GM06990 (cell line): ENCODE results near the gene ZFYVE28.

Experiments used
- DNase-seq: peaks from one replicate; pipeline ENCODE4 v3.0.0-alpha.2; 2011; ENCODE audit not compliant: insufficient read length; ENCODE audit errors: extremely low read depth
- H3K27me3 ChIP-seq: replicated peaks from 2 replicates; pipeline ENCODE4 v1.6.0; 2011; ENCODE audit warnings: low read length; ENCODE audit not compliant: control insufficient read depth, insufficient read depth
- H3K36me3 ChIP-seq: 2 replicates; pipeline ENCODE4 v1.5.1; 2011; ENCODE audit warnings: low read length; ENCODE audit not compliant: control insufficient read depth, insufficient read depth
- H3K4me3 ChIP-seq: replicated peaks from 2 replicates; pipeline ENCODE4 v1.5.1; 2011; ENCODE audit warnings: low read depth, mild to moderate bottlenecking, control low read depth, low read length
- TF ChIP-seq, protein P1 (sequence below): IDR thresholded peaks from 2 replicates; pipeline ENCODE4 v1.5.1; 2011; ENCODE audit warnings: low read length, control low read depth, mild to moderate bottlenecking, inconsistent platforms; ENCODE audit not compliant: insufficient read depth, poor library complexity, severe bottlenecking

ZFYVE28 gene

DNA sequence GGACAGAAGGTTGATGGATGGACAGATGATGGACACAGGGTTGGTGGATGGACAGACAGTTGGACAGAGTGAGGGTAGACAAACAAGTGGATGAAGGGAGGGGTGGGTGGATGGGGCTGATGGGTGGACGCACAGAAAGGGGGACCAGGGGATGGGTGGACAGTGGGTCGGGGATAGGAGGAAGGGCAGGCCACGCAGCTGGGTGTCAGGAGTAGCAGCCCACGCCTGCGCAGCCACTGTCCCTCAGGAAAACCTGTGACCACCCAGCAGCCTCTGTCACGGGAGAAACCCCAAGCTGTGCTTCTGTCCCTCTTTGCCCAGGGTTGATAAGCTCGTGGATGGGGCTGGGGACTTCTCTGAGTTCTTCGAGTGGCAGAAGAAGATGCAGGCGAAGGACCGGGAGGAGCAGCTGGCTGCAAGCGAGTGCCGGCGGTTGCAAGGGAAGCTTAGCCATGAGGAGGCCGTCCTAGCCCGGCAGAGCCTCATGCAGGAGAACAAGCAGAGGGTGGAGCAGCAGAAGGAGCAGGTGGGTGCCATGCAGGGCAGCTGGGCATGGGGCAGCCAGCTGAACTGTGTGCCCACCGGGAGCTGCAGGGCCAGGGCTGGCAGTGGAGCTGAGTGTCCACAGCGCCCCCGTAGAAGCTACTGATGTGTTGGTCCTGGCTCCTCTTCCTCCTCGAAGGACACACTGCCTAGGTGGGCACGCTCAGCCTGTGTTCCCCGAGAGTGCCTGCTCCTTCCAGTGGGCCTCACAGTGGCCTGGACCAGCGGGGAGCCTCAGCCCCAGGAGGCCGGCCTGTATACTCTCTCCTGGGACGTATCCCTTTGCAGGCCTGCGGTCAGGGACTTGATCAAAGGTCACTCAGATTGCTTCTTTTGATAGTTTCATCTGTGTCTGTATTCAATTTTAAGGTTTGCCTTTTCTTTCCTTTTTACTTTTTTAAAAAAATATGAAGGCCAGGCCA lies 33.7 kb upstream of the ZFYVE28 start:
- Histone ChIP-seq H3K4me3 (no peak overlapping the region), H3K27me3 (no peaks in the 10 kb centered on the region; the same call in 1 of the 2 replicates), H3K36me3 (no peaks in the 10 kb centered on the region)
- no peak for DNase-seq
- TF ChIP-seq, protein P1, sequence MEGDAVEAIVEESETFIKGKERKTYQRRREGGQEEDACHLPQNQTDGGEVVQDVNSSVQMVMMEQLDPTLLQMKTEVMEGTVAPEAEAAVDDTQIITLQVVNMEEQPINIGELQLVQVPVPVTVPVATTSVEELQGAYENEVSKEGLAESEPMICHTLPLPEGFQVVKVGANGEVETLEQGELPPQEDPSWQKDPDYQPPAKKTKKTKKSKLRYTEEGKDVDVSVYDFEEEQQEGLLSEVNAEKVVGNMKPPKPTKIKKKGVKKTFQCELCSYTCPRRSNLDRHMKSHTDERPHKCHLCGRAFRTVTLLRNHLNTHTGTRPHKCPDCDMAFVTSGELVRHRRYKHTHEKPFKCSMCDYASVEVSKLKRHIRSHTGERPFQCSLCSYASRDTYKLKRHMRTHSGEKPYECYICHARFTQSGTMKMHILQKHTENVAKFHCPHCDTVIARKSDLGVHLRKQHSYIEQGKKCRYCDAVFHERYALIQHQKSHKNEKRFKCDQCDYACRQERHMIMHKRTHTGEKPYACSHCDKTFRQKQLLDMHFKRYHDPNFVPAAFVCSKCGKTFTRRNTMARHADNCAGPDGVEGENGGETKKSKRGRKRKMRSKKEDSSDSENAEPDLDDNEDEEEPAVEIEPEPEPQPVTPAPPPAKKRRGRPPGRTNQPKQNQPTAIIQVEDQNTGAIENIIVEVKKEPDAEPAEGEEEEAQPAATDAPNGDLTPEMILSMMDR: no peak

DNA sequence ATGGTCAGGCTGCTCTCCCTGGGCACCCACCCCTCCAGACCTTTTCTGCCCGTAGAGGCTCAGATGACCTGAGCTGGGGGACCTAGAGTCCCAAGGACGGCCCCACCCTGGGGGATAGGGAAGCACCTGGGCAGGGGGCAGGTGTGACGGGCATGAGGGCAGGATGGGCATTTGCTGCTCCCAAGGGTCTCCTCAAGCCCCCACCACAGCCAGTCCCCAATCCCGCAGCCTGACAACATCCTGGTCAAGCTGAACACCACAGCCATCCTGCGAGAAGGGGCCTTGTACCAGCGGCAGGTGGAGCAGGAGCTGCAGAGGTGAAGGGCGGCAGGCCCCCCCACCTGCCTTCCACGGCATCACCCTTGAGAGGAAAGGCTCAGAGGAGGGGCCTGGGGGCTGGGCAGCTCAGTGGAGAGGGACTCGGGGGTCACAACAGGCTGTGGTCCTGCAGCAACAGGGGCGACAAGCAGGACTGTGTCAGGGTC lies 32.6 kb upstream of the ZFYVE28 start:
- DNase-seq: no peak
- Histone ChIP-seq H3K27me3 (no peaks in the 10 kb centered on the region; the same call in 1 of the 2 replicates), H3K36me3 (no peaks in the 10 kb centered on the region), H3K4me3 (no peak overlapping the region)
- TF ChIP-seq, protein P1: no peak

DNA sequence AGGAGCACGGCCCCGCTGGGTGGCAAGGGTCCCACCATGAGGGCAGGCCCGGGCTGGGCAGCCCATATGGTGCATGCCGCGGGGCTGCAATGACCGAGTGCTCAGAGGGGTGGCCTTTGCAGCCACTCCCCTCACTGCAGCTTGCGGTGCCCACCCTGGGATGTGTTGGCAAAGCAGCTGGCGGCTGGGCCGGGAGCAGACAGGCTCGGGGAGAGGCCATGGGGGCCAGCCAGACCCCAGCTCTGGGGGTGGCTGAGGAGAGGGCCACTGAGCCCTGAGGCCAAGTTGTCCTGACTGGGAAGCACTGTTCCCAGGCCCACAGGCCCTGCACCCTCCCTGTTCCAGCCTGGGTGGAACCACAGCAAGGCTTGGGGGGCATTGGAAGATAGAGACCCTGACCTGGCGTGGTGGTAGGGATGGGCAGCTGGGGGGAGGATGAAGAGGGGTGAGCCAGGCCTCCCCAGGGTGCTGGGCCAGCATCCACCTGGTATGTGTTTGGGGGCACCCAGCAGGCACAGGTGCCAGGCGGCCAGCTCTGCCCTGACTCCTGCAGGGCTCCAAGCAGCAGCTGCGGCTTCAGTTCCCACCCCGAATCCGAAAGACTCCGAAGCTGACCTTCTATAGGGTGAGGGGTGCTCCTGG lies 32.1 kb upstream of the ZFYVE28 start:
- no peak overlapping the region for H3K4me3 ChIP-seq
- H3K27me3 ChIP-seq: no peaks in the 10 kb centered on the region; the same call in 1 of the 2 replicates
- TF ChIP-seq, protein P1: no peak
- no peak for DNase-seq
- no peaks in the 10 kb centered on the region for H3K36me3 ChIP-seq

DNA sequence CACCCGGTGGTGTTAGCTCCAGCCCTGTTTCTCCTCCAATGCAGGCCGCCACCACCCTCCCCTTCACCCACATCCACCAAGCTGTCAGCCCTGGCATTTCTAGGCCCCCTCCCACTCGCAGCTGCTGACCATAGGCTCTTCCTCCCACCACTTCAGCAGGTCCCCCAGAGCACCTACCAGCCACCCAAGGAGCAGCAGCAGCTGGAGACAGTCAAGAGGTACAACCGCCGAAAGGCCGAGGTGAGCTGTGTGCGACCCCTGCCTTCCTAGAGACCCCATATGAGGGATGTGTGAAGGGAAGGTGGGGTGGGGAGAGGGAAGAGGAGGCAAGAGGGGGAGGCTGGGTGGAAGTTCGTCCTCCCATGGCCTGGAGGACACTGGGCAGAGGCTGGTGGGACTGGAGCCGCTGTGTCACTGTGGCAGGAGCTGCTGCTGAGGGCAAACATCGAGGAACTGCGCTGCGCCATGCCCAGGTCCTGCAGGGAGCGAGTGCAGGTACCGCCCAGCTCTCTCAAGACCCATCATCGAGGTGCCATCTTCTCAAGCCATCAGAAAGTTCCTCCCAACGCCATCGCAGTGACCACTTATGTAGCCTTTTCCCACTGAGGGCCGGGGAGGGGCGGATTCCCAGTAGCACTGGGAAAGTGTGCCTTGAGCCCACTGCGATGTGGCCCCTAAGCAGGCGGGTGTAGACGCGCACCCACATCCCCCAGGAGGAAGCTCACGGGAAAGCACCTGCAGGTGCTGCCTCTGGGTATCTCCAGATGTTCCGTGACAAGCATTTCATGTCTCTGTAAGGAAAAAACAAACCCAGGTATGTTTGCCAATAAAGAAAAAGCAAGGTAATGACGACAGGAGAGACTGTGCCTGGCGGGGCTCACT lies 31.3 kb upstream of the ZFYVE28 start:
- DNase-seq: no peak
- Histone ChIP-seq H3K27me3 (no peaks in the 10 kb centered on the region; the same call in 1 of the 2 replicates), H3K4me3 (no peak overlapping the region), H3K36me3 (no peaks in the 10 kb centered on the region)
- TF ChIP-seq, protein P1: no peak

DNA sequence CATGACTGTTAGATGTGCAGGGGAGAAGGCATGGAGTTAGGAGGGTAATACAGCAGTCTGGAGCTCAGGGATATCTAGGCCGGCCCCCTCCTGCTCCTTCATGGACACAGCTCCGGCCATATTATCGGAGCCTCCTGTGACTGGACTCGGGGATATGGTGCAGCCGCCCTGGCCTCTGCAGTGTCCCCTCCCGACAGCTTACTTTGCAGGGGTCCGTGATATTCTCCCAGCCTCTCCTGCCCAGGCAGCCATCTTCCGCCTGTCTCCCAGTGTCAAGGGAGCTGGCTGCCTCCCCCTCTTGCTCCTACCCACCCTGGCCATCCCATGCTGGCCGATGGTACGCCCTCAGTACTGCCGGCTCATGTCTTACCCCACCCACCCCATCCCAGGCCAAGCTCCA lies 30.6 kb upstream of the ZFYVE28 start:
- no peak overlapping the region for H3K4me3 ChIP-seq
- TF ChIP-seq, protein P1: no peak
- no peak for DNase-seq
- H3K36me3 ChIP-seq: no peaks in the 10 kb centered on the region
- H3K27me3 ChIP-seq: no peaks in the 10 kb centered on the region; the same call in 1 of the 2 replicates
